Peyer's patch (tissue), 4 donors: ENCODE results near the gene AUTS2. TPM values are rescaled to one million over a fixed set of nuclear protein-coding genes. Genes with fewer than 3 reads are reported as not detected.
A peak's percentile ranks its signal among the peaks of the same experiment; 100 is the strongest.

Experiments used
- DNase-seq, 3 donors: peaks; one replicate each; pipeline ENCODE4 v3.0.0-alpha.2; 2017 to 2019
- H3K27ac ChIP-seq, 4 donors: fragments of 200-600 bp; sonication (generic); one replicate each; pipeline ENCODE4 v1.5.1; 2016 to 2019
- H3K27me3 ChIP-seq, 2 donors: fragments of 200-600 bp; sonication (generic); one replicate each; pipeline ENCODE4 v1.5.1; 2019
- H3K36me3 ChIP-seq, 3 donors: fragments of 200-600 bp; sonication (generic); one replicate each; pipeline ENCODE4 v1.5.1; 2016 to 2019
- H3K4me1 ChIP-seq, 4 donors: fragments of 200-600 bp; sonication (generic); one replicate each; pipeline ENCODE4 v1.5.1; 2016 to 2019
- H3K4me3 ChIP-seq, 4 donors: fragments of 200-600 bp; sonication (generic); 1 replicate in 3 of 4; 2 replicates in 1 of 4; pipeline ENCODE4 v1.5.1; 2016 to 2019; ENCODE audit warnings: mild to moderate bottlenecking in 1 of 4
- H3K9me3 ChIP-seq, 4 donors: fragments of 200-600 bp; sonication (generic); one replicate each; pipeline ENCODE4 v1.5.1; 2016 to 2019; ENCODE audit warnings: mild to moderate bottlenecking in 1 of 4
- POLR2A ChIP-seq, 2 donors: fragments of 450-650 bp; IDR thresholded peaks; one replicate each; pipeline ENCODE4 v1.5.1; 2017; ENCODE audit warnings: antibody characterized with exemption in 2 of 2, mild to moderate bottlenecking in 2 of 2, moderate library complexity in 2 of 2
- total RNA-seq, 4 donors: library from RNA; depleted of rRNA; stranded (reverse); fragments of >200 nt; gene quantifications; one replicate each; pipeline ENCODE4 v1.1.0, GENCODE V29; 2016
- TF ChIP-seq, protein P1 (sequence below), 6 experiments: fragments of 450-650 bp in 4 of 6; fragments of 200-600 bp in 2 of 6; sonication (generic) in 1 of 6; IDR thresholded peaks; one replicate each; pipeline ENCODE4 v1.5.1; 2017 to 2019; ENCODE audit warnings: antibody characterized with exemption in 6 of 6, mild to moderate bottlenecking in 3 of 6, moderate library complexity in 1 of 6

Gene AUTS2
- total RNA-seq, 4 donors from 2014 or later: 55.9 to 90.0 (median 72.6) TPM

DNA sequence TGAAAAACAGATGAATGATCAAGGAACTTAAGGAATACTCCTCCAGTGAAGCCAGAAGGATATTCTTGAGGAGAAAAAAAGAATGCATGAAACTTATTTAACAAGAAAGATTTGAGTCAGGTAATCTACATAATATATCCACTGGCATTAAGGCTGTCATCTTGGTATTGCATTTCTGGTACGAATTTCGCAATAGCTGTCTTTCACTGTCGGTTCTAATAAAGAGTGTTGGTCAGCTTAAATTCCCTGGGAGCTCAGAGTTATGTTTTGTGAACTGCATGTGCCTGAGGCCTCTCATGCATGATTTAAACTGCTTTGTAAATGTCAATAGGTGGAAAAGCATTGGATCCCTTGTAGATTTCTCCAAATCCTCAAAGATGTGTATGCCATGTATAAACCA, 968.4 kb downstream of the AUTS2 start:
- DNase-seq: no peak
- Histone ChIP-seq H3K9me3 (no peaks in the 10 kb centered on the region), H3K27ac (no peak overlapping the region), H3K36me3 (no peaks in the 10 kb centered on the region), H3K4me1 (peaks cover 0 to 9% (median 0%) of the 10 kb centered on the region in 4 donors), H3K4me3 (no peak overlapping the region), H3K27me3 (no peaks in the 10 kb centered on the region)
- TF ChIP-seq, protein P1, sequence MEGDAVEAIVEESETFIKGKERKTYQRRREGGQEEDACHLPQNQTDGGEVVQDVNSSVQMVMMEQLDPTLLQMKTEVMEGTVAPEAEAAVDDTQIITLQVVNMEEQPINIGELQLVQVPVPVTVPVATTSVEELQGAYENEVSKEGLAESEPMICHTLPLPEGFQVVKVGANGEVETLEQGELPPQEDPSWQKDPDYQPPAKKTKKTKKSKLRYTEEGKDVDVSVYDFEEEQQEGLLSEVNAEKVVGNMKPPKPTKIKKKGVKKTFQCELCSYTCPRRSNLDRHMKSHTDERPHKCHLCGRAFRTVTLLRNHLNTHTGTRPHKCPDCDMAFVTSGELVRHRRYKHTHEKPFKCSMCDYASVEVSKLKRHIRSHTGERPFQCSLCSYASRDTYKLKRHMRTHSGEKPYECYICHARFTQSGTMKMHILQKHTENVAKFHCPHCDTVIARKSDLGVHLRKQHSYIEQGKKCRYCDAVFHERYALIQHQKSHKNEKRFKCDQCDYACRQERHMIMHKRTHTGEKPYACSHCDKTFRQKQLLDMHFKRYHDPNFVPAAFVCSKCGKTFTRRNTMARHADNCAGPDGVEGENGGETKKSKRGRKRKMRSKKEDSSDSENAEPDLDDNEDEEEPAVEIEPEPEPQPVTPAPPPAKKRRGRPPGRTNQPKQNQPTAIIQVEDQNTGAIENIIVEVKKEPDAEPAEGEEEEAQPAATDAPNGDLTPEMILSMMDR (IDR thresholded peaks at IDR 0.05): no peak
- TF ChIP-seq POLR2A (IDR thresholded peaks at IDR 0.05): no peak

DNA sequence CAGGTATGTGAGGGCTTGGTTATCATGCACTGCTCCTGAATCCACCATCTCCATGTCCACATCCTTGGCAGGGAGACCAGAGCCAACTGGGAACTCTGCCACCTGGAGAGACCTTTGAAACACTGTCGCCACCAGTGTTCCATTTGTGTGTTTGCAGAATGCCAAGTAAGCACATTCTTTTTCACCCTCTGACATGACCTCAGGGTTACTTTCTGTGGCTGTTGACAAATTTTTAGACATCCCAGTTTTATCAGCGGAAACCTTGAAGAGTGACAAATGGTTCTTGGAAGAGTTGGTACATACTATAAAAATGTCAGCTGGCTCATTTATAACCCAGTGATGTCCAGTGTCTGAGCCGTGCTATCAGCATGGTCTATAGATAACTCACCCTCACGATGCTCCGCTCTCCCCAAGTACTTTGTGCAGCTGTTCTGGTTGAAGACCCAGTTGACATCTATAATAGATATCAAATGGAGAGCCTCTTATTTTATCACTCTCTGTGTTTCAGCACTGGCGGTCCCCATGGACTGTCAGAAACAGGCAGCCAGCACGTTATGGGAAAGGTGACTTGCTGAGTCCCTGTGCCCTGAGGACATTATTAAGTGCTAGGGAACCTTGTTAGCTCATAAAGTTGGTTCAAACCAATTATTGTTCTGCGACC, 970.5 kb downstream of the AUTS2 start:
- Histone ChIP-seq H3K27me3 (no peaks in the 10 kb centered on the region), H3K36me3 (no peaks in the 10 kb centered on the region), H3K4me1 (peaks cover 0 to 9% (median 0%) of the 10 kb centered on the region in 4 donors), H3K9me3 (no peaks in the 10 kb centered on the region), H3K27ac (no peak overlapping the region), H3K4me3 (no peak overlapping the region)
- DNase-seq: peak in 2 of 3 donors; percentile 59 to 61
- TF ChIP-seq POLR2A (IDR thresholded peaks at IDR 0.05): no peak
- TF ChIP-seq, protein P1 (IDR thresholded peaks at IDR 0.05): peak in 2 of 6 experiments; percentile 18 to 20

DNA sequence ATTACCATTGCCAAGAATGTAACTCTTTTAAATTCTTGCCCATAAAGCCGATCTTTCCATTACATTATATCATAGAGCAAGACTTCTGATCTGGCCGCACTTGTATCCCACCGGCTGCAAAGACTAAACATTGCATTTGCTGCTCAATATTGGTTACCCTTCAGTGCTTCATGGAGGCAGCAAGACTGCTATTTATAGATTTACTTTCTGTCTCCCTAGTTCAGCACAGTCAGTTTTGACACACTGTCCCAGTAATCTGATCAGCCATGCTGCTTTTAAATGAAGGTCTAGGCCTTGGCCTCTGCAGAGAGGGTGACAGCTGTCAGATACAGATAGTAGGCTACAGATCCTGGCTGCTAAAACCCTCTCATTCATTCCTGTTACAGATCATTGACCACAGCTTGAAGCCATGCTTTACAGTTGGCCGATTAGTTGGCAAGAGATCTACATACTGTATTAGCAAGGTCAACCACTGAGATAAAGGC, 971.1 kb downstream of the AUTS2 start:
- no peaks in the 10 kb centered on the region for H3K27me3 ChIP-seq
- H3K36me3 ChIP-seq: no peaks in the 10 kb centered on the region
- no peak overlapping the region for H3K27ac ChIP-seq
- no peak for TF ChIP-seq POLR2A (IDR thresholded peaks at IDR 0.05)
- TF ChIP-seq, protein P1 (IDR thresholded peaks at IDR 0.05): no peak
- H3K4me1 ChIP-seq: peaks cover 0 to 9% (median 0%) of the 10 kb centered on the region in 4 donors
- DNase-seq: no peak
- H3K9me3 ChIP-seq: no peaks in the 10 kb centered on the region
- H3K4me3 ChIP-seq: no peak overlapping the region

DNA sequence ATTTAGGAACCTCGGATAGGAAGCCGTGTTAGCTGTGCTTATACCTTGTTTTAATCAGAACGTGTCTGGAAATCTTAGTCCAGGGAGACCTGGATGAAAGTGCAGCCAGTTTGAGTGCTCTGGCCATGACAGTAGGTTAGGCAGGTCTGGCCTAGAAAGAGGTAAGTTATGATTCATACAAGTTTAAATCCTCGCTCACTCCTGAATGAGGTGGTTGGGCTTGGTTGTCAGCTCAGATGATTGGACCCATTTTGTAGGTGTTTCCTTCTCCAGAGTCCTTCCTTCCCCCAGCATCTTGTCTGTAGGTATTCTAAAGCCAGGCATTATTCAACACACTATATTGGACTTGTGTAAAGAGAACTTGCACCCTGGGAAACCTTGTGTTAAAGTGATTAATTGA, 971.8 kb downstream of the AUTS2 start:
- Histone ChIP-seq H3K4me3 (no peak overlapping the region), H3K27me3 (no peaks in the 10 kb centered on the region), H3K9me3 (no peaks in the 10 kb centered on the region), H3K36me3 (no peaks in the 10 kb centered on the region), H3K4me1 (peaks cover 0 to 9% (median 0%) of the 10 kb centered on the region in 4 donors), H3K27ac (no peak overlapping the region)
- no peak for TF ChIP-seq POLR2A (IDR thresholded peaks at IDR 0.05)
- TF ChIP-seq, protein P1 (IDR thresholded peaks at IDR 0.05): no peak
- no peak for DNase-seq

DNA sequence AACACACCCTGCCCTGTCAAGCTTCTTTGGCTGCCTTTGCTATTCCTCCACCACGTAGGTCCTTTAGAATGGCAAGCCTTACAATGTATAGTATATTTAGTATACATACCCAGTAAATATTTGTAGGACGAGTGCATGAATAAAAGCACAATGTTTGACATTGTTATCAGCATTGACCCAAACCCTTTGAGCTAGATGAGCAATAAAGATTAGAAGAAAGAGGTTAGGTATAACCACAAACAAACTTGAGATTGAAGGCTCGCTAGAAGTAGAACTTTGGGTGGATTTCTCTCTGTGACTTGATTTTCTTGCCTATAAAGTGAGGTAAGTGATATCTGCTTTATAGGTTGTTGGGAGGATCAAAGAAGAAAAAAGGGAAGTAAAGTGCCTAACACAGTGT, 972.7 kb downstream of the AUTS2 start:
- Histone ChIP-seq H3K4me3 (no peak overlapping the region), H3K9me3 (no peaks in the 10 kb centered on the region), H3K27ac (peak overlapping the region in 2 of 4 donors; percentile 59 to 69), H3K4me1 (peaks cover 0 to 9% (median 0%) of the 10 kb centered on the region in 4 donors), H3K27me3 (no peaks in the 10 kb centered on the region), H3K36me3 (no peaks in the 10 kb centered on the region)
- DNase-seq: no peak
- TF ChIP-seq, protein P1 (IDR thresholded peaks at IDR 0.05): no peak
- TF ChIP-seq POLR2A (IDR thresholded peaks at IDR 0.05): no peak
